CD4-positive, alpha-beta T cell treated with Interleukin-15 for 1 hour (primary cell): Measurements from ENCODE around the gene RNF149.

Experiments
- DNase-seq: peaks from one replicate; pipeline ENCODE4 v3.0.0-alpha.2; 2020

The RNF149 gene

DNA sequence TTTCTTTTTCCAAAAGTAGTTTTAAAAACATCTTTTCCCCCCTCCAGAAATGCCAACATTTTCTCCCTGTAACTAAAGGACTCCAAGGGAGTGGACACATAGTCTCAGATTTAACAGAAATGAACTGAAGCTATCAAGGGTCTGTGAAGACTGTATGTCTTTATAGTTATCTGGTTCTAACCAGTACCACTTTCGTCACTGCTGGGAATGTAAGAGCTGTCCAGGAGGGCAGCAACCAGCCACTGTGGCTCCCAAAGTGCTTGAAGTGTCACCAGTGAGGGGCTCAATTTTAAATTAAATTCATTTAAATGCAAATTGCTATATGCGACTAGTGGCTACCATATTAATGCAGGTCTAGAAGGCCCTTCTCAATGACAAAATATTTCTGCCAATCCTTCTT lies 15.0 kb downstream of the RNF149 start:
- DNase-seq, result no peak

DNA sequence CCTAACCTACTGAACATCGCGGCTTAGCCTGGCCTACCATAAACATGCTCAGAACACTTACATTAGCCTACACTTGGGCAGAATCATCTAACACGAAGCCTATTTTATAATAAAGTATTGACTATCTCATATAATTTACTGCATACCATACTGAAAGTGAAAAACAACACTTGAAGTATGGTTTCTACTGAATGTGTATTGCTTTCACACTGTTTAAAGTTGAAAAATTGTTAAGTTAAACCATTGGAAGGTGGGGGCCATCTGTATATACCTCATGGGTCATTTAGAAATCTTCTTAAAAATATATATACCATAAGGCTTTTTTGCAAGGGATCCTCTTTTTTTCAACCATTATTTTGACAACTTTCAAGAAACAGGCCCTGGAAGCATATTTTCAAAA lies 16.5 kb downstream of the RNF149 start:
- DNase-seq, result no peak

DNA sequence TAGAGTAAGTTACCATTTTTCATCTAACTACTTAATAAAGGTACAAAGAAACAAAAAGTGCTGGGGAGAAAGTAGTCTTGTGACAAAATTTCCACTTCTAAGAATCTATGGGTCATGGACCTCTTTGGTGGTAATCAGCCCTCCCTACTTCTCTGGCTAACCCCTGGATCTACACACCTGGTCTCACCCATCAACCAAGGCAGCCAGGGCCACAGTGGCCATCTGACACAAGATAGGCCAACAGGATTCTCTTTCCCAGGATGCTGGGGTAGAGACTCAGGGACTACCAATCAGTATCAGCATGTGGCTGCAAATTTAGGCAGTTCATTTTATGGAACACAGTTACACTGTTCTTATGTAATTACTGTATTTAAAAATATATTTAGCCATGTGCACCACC lies 17.8 kb downstream of the RNF149 start:
- DNase-seq, result no peak

DNA sequence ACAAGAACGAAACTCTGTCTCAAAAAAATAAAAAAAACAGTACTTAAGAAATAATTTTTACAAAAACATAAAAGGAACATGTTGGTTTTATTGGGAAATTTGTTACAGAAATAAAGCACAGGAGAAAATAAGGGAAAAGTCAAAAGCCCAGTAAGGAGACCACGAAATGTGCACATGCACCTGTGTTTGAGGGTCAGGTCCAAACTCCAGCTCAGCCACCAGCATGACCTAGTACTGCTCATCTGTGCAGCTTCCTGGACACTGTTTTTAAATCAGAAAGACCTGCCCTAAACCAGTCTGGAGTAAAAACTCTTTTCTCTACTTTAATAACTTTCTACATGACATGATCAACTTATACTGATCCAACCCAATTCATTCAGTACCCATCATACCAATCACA lies 21.2 kb downstream of the RNF149 start:
- no peak for DNase-seq

DNA sequence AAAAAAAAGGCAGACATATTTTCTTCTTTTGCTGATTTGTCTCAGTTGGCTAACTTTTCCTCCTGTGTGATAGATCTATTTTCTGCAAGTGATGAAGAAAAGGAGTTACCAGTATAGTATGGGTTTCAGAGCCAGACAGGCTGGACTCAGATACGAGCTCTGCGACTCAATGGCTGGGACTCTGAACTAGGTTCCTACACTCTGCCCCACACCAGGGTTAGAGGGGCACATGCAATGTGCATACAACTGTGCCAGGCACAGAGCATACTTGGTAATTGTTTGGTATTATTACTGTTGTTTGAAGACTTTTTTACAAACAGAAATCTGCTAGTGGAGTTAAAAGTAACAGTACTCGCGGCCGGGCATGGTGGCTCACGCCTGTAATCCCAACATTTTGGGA lies 21.8 kb downstream of the RNF149 start:
- no peak for DNase-seq

DNA sequence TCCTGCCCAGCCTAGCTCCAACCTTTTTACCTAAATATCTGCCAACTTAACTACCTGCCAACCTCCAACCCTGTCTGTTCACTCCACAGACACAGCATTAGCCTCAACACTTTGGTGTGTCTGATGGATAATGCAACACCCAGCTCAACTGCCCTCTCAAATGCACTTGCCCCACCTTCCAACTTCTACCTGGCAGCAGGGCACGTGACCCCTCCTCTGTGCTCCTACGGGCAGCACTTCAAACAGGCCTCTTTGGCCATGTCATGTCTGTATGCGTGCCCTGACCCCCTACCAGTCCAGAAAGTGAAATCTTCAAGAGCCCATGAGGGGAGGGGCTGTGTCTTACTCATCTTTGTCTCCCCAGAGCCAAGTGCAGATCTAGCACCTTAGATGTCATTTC lies 25.5 kb downstream of the RNF149 start:
- DNase-seq, result no peak

DNA sequence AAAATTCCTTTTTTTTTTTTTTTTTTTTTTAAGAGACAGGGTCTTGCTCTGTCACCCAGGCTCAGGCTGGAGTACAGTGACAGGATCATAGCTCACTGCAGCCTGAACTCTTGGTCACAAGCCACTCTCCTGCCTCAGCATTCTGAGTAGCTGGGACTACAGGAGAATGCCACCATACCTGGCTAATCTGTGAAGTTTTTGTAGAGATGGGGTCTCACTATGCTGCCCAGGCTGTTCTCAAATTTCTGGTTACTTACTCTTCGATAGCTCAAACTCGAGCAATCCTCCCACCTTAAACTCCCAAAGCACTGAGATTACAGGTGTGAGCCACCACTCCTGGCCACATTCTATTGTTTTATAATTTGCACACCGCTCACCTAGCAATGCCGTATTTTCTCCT lies 27.0 kb downstream of the RNF149 start:
- DNase-seq, result no peak

DNA sequence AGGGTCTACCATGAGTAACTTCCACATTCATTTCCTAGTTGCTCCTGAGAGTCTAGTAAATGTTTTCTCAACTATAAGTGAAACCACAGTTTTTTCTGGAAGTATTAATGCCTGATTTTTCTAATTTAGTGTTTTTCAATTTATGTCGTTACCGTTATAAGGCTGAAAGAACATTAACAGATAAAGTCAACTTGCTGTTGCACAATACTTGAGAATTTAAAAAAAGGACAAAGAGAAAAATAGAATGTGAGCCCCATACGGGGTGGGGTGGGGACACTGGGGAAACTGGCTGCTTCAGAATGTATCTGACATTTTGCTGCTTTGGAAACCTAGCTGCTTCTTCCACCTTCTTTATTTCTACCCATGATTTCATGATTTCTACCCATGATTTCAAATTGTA lies 29.6 kb downstream of the RNF149 start:
- no peak for DNase-seq

DNA sequence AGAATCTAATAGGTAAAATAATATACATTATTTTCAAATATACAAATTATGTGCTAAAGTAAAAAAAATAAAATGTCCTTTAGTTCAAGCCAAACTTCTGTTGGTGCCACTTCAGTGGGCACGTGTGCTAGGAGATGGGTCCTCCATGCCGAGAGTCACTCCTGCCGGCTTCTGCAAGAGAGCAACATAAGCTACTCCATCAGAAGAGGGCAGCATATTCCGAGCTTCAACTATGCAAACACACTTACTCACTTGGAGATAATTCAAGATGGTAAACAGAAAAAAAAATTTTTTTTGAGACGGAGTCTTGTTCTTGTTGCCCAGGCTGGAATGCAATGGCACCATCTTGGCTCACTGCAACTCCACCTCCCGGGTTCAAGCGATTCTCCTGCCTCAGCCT lies 31.4 kb downstream of the RNF149 start:
- no peak for DNase-seq

DNA sequence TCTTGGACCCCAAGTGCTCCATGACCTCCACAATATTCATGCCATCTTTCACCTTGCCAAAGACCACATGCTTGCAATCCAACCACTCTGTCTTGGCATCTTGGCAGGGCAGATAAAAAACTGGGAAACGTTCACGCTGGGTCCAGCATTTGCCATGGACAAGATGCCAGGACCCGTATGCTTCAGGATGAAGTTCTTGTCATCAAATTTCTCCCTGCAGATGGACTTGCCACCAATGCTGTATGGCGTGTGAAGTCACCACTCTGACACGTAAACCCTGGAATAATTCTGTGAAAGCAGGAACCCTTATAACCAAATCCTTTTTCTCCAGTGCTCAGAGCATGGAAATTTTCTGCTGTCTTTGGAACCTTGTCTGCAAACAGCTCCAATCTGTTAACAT lies 34.4 kb downstream of the RNF149 start:
- DNase-seq, result no peak

DNA sequence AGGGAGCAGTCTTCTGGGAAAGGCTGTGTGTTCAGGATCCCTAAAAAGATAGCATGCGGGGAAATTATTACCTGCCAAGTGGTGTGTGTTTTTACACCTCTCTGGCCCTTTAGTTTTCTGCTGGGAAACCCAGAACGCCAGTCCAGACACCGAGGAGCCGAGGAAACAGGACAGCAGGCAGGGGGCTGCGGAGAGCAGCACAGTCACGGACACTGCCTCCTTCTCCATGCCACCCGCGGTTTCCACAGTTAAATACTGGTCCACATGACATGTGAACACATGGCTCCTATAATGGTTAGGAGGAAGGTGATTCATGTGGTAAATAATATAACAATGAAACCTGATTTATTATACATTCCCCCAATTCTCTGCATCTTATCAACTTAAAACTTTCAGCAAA lies 35.4 kb downstream of the RNF149 start:
- DNase-seq, result no peak

DNA sequence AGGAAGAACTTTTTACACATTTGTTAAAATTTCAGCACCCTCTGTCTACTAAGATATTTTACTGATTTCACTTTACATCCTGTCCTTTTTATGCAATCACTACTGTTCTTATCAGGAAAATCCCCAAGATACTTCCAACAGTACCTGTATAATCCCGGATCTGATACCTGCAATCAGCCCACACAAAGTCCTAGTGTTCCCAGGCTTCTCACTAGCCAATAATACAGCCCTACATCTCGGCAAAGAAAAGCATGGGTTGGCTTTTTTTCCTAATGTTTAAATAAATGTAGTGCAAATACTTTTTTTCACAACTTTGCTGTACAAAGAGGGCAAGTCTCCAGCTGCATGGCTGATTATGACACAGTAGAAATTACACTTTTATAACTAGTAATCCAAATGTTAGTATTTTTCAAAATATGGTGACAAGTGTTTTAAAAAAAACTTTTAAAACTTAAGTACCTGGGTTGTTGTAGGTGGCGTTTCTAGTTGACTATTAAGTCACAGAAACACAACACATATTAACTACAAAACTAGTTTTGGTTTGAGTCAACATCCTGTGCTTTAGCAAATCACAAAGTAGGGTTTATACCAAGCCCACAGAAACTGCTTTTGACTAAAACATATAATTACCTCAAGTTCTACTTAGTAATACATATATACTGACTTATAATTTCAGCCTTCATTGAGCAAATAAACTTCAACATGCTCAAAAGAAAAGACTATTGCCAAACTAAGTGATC lies 36.3 kb downstream of the RNF149 start:
- DNase-seq, result no peak

DNA sequence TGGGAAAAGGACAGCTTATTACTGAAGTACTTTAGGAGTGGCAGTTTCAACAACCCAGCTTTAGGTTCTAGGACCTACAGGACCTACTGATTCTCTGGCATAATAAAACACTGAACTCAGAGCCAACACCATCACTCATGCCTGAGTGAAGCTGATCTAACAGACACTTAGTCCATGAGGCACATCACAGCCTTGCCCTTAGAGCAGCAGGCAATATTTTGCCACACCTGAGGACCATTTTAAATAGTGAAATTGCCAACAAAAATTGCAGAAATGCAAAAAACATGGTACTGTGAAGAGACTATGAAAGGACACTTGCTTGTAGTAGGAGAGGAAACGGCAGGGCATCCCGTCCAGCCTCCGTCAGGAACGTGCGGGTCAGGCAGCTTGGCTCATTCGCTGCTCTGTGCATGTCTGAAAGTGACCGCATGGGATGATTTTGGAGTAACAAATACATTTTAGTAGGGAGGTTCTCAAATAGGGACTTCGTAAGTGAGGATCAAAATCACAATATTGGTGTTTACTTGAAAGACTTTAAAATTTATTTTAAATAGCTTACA lies 37.7 kb downstream of the RNF149 start:
- no peak for DNase-seq

DNA sequence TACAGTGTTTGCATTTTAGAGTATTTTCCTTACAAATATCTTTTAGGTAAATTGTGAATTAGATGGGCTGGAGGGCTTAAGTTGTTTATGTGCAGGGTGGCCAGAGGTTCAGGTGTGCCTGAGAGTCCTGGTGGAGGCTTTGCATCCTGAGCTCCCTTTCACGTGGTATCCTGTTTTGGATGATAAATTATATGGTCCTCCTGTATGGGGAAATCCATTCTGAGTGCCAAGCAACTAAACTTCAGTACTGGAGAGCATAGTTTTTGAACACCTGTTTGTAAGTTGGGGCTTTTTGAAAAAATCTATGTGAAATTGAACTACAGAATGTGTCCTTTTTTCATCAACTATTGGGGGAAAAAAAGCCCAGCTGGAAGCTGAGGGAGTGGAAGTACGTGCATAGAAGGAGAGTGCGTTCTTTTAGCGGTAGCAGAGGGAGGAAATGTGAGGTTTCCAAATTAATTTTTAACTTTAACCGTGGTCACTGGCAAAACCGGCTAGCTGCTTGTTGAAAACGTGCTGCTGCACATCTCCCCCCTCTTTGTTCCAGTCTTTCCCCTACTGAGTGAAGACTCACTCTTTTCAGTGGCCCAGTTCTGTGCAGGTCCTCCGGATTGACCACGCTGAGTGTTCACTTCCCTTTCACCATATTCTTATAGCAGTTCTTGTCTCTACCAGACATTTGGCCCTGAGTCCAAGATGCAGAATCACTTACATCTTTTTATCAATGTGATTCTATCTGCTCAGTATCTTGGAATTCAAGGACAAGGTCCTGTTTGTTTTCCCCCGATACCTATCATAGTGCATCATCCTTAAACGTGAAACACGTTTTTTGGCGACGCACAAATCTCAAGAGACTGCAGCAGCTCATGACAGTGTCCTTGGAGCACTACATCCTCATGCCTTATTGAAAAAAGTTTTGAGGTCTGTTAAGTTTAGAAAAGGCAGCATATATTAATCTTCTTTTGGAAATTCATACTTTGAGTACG lies 40.5 kb downstream of the RNF149 start:
- no peak for DNase-seq

DNA sequence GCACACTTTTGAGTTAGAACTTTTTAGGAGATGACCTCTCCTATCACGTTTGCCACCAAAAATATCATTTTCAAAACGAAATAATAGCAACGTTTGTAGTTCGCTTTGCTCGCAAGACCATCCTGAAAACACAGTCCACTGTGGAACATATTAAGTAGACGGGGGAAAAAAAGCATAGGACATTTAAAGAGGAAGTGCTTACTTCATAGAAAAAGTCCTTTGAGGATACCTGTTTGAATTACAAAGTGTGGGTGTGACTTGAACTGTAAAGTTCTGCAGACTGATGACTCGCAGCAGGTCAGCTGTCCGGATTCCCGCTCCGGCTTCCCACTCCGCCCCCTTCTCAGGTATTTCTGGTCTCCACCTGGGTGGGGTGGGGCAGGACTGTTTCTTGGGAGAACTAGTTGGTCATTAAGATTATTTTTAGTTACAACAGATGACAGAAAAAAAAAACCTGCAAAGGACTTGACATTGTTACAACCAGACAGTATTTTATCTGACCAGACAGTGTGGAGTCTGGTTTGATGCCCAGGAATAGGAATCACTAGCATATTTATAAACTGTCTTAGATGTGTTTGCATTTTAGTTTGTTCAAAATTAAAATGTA lies 42.5 kb downstream of the RNF149 start:
- no peak for DNase-seq

DNA sequence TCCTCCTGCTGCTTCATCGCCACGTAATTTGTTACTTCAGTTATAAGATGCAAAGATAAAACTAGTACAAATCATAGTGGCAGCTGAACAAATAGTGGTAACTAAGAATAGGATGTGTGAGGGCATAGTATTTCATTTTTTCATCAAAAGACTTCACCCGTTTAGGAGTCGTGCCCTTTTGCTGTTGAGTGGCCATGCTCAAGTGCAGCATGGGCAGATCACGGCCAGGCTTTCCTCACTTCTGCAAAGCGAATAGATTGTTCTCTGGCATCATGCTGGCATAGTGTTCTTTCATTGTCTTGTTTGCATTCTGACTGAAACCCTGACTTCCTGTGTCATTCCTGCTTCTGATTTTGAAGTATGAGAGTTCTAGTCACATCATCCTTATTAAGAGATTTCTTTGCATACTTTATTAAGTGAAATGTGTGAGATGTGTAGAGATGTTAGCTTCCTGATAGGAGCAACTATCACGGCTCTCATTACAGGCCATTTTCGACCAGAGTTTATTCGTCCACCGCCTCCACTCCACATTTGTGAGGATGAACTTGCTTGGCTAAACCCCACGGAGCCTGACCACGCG lies 44.1 kb downstream of the RNF149 start:
- DNase-seq, result no peak

DNA sequence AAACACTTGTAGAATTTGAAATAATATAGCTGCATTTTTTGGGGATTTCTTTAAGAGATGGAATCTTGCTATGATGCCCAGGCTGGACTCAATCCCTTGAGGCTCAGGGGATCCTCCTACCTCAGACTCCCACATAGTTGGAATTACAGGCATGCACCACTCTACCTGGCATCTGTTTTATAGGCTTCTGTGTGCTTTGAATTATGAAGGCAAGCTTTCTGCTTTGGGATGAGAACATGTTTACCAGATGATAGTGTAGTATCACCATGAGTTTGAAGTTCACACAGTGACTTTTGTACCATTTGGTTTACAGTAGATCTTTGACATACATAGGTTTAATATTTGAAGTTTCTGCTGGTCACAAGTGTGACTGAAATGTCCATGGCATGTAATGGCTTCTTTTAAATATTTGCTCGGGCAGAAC lies 45.1 kb downstream of the RNF149 start:
- no peak for DNase-seq

DNA sequence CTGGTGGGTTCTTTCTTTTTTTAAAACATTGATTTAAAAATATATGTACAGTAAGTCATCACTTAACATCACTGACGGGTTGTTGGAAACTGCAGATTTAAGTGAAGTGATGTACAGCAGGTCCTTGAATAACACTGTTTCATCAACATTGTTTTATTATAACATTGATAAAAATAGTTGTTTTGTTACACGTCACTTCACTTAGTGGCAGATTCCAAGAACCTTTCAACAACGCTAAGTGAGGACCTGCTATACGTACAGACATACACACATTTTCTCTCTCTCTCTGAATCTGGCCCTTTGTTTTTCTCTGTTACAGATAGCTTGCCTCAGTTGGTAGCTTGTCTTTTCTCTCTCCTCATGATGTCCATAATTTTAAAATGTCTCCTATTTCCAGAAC lies 46.4 kb downstream of the RNF149 start:
- DNase-seq, result no peak

DNA sequence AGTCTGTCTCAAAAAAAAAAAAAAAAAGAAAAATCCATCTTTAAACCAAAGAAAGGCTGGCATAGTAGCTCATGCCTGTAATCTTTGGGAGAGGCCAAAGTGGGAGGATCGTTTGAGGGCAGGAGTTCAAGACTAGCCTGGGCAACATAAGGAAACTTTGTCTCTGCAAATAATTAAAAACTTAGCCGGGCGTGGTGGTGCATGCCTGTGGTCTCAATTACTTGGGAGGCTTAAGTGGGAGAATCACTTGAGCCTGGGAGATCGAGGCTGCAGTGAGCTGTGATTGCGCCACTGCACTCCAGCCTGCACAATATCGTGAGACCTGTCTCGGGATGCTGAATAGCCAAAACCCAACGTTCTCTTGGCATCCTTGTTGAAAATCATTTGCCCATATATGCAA lies 49.7 kb downstream of the RNF149 start:
- no peak for DNase-seq

DNA sequence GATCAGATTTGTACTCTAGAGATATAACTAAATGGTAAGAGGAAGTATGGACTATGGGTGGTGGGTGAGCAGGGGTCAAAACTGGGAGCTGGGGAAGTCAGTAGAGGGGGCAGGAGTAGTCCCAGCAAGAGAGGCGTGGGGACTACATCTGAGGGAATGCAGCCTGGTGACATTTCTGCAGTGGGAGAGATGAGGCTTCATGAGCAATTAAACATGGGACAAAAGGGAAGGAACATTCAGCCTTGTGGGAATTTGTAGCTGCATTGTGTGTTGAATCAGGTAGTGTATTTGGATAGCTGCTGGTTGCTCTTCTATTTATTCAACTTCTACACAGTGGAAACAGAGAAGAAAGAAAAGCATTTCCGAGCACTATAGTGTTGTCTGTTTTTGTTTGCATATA lies 52.2 kb downstream of the RNF149 start:
- DNase-seq, result no peak

DNA sequence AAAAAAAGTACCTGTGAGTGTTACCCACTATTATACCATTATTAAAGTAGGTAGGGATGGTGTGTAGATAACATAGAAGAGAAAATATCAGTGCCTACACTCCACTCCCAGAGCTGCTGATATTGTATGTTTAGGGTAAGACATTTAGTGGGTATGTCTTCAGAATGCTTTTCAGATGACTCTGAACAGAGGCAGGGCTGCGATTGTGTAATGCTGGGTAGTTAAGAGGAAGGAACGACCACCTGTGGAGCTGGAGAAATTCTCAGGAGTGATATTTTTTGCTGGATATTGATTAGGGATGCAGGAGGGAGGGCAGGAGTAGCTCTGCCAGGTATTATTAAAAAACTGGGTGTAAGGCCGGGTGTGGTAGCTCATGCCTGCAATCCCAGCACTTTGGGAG lies 53.0 kb downstream of the RNF149 start:
- DNase-seq, result no peak

DNA sequence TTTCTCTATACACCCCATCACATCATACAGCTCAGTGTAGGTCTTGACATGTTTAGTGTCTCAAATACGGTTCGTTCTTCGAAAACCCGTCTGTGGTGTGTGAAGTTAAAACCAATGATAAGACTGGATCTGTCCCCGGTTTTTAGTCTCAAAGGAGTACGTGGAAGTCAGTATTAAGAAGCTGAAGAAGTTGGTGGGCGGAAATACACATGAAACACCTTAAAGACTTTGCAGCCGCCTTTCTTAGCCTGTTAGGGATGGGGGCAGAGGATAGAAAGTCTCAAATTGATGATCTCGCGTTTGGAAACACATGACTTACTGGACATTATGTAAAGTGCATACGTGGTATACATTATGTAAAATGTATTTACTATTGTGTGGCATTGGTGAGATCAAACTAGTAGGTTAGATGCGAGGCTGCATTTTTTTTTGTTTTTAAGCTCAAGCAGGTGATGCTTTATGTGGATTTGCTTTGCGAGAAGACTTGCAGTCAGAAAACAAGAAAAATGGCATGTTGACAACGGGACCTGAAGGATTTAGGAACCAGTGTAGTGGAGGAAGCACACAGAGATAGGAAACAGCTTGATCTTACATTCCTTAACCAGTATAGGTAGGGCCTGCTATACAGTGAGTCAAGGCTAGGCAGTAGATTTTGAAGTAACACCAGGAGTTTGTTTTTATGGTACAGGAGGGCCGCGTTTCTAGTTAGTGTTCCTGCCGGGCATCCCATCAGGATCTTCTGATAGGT lies 54.6 kb downstream of the RNF149 start:
- DNase-seq, result no peak
